ENCODE data around the gene MGLL. TPM values are rescaled to one million over a fixed set of nuclear protein-coding genes. Genes with fewer than 3 reads are reported as not detected.

The MGLL gene
- total RNA-seq, 2 experiments from 2014 or later = 3.4 to 5.0 TPM

DNA sequence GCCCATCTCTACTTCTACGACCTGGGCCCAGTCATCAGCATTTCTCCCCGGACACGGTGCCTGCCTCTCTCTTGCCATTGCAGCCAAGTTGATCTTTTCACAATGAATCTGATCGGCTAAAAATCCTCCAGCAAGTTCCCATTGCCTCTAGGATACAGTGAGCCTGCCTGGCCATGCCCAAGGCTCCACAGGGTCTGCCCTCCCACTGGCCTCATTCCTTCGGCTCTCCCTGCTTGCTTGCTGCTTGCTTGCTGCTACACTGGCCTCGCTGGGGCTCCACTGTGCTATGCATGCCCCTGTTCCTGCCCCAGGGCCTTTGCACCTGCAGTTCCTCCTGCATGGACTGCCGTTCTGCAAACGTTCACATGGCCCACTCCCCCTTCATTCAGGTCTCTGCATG lies 147.5 kb downstream of the MGLL start:
- Mint-ChIP-seq H3K36me3 (no peaks in the 10 kb centered on the region), H3K27me3 (no peaks in the 10 kb centered on the region), H3K9me3 (ENCODE audit: low read depth) (no peaks in the 10 kb centered on the region), H3K27ac (no peak overlapping the region), H3K4me3 (peak overlapping the region; percentile 31), H3K4me1 (peaks cover 14% of the 10 kb centered on the region)
- ATAC-seq (no peak), DNase-seq (no peak)
- CTCF ChIA-PET = no interaction called here

- Mint-ChIP-seq H3K27me3 (no peaks in the 10 kb centered on the region), H3K9me3 (ENCODE audit: low read depth) (no peaks in the 10 kb centered on the region), H3K4me1 (peaks cover 14% of the 10 kb centered on the region), H3K4me3 (peak overlapping the region; percentile 82), H3K36me3 (no peaks in the 10 kb centered on the region), H3K27ac (no peak overlapping the region)
- ATAC-seq (no peak), DNase-seq (no peak)
- CTCF ChIA-PET = no interaction called here
These were observed 148.1 kb downstream of the MGLL start for GRCh38 chr3:127674101-127674721.

GRCh38 chr3:127673191-127674100 lies 148.9 kb downstream of the MGLL start:
- Mint-ChIP-seq H3K9me3 (ENCODE audit: low read depth) (no peaks in the 10 kb centered on the region), H3K27me3 (no peaks in the 10 kb centered on the region), H3K4me1 (peaks cover 14% of the 10 kb centered on the region), H3K4me3 (peak overlapping the region; percentile 82), H3K36me3 (no peaks in the 10 kb centered on the region), H3K27ac (peak overlapping the region; percentile 70)
- CTCF ChIA-PET = interaction anchor here (1.9 kb wide), 1 partner anchor 23 kb away, joined by 10 read pairs; no protein-coding TSS in a partner anchor
- peak; percentile 71 for ATAC-seq
- peak; percentile 74 for DNase-seq

GRCh38 chr3:127672429-127673190 lies 149.7 kb downstream of the MGLL start, which contains the start of gene ABTB1:
TSS of gene ABTB1 (plus strand) at chr3:127672952. CDS start at chr3:127673026, 74 bp downstream.
- peak within 1 kb of the TSS; percentile 82 for H3K4me3 Mint-ChIP-seq
- H3K9me3 Mint-ChIP-seq (ENCODE audit: low read depth) = no peaks in the 10 kb centered on the region
- H3K4me1 Mint-ChIP-seq = peaks cover 14% of the 10 kb centered on the region
- H3K36me3 Mint-ChIP-seq = no peaks in the 10 kb centered on the region
- ATAC-seq (peak; percentile 88), DNase-seq (peak; percentile 90)
- CTCF ChIA-PET = interaction anchor here (0.7 to 1.9 kb wide), 3 partner anchors 17 to 35 kb away, joined by 3 to 10 read pairs (median 3); no protein-coding TSS in a partner anchor
- no peaks in the 10 kb centered on the region for H3K27me3 Mint-ChIP-seq
- H3K27ac Mint-ChIP-seq = peak within 1 kb of the TSS; percentile 95

GRCh38 chr3:127671523-127672428 lies 150.5 kb downstream of the MGLL start:
- peak overlapping the region; percentile 82 for H3K4me3 Mint-ChIP-seq
- H3K27me3 Mint-ChIP-seq = no peaks in the 10 kb centered on the region
- ATAC-seq = peak; percentile 11
- no peaks in the 10 kb centered on the region for H3K36me3 Mint-ChIP-seq
- peak; percentile 63 for DNase-seq
- peak overlapping the region; percentile 95 for H3K27ac Mint-ChIP-seq
- CTCF ChIA-PET = interaction anchor here (0.7 to 2.0 kb wide), 4 partner anchors 17 to 97 kb away, joined by 3 to 10 read pairs (median 5); no protein-coding TSS in a partner anchor
- H3K9me3 Mint-ChIP-seq (ENCODE audit: low read depth) = no peaks in the 10 kb centered on the region
- H3K4me1 Mint-ChIP-seq = peaks cover 14% of the 10 kb centered on the region

- Mint-ChIP-seq H3K9me3 (ENCODE audit: low read depth) (no peaks in the 10 kb centered on the region), H3K36me3 (no peaks in the 10 kb centered on the region), H3K27ac (no peak overlapping the region), H3K27me3 (no peaks in the 10 kb centered on the region), H3K4me3 (no peak overlapping the region), H3K4me1 (peaks cover 14% of the 10 kb centered on the region)
- ATAC-seq (no peak), DNase-seq (no peak)
- CTCF ChIA-PET = interaction anchor here (2.0 kb wide), 1 partner anchor 96 kb away, joined by 7 read pairs; no protein-coding TSS in a partner anchor
These were observed 151.4 kb downstream of the MGLL start for GRCh38 chr3:127670761-127671522.

- no peaks in the 10 kb centered on the region for H3K36me3 Mint-ChIP-seq
- no peaks in the 10 kb centered on the region for H3K27me3 Mint-ChIP-seq
- no peak overlapping the region for H3K4me3 Mint-ChIP-seq
- no peaks in the 10 kb centered on the region for H3K9me3 Mint-ChIP-seq (ENCODE audit: low read depth)
- no peak overlapping the region for H3K27ac Mint-ChIP-seq
- H3K4me1 Mint-ChIP-seq = peaks cover 14% of the 10 kb centered on the region
- CTCF ChIA-PET = interaction anchor here (2.0 kb wide), 1 partner anchor 95 kb away, joined by 7 read pairs; no protein-coding TSS in a partner anchor
- no peak for ATAC-seq
- DNase-seq = no peak
These were observed 152.1 kb downstream of the MGLL start for GRCh38 chr3:127670229-127670559.

- H3K27ac Mint-ChIP-seq = no peak overlapping the region
- CTCF ChIA-PET = interaction anchor here (2.0 kb wide), 1 partner anchor 95 kb away, joined by 7 read pairs; no protein-coding TSS in a partner anchor
- H3K27me3 Mint-ChIP-seq = peaks cover 3% of the 10 kb centered on the region
- H3K4me1 Mint-ChIP-seq = peaks cover 14% of the 10 kb centered on the region
- no peaks in the 10 kb centered on the region for H3K9me3 Mint-ChIP-seq (ENCODE audit: low read depth)
- H3K36me3 Mint-ChIP-seq = no peaks in the 10 kb centered on the region
- no peak overlapping the region for H3K4me3 Mint-ChIP-seq
- ATAC-seq (no peak), DNase-seq (no peak)
These were observed 152.6 kb downstream of the MGLL start for GRCh38 chr3:127669541-127670228.

DNA sequence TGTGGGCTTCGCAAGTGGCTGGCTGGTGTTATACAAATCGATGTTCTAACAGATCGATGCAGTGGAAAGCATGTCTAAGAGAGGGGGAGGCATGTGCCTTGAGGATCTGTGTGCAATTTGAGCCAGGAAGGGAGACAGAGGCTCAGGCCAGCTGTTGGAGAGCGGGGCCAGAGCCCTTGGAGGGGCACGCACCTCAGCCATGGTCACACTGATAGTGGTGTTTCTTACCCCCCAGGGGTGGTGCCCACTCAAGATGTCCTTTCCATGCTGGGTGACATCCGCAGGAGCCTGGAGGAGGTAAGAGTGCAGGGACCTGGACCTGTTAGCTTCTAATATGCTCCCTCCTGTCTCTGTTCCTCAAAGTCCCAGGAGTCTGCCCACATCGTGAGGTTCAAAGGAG lies 153.4 kb downstream of the MGLL start:
- CTCF ChIA-PET = no interaction called here
- Mint-ChIP-seq H3K27me3 (peaks cover 3% of the 10 kb centered on the region), H3K4me1 (peaks cover 10% of the 10 kb centered on the region), H3K4me3 (no peak overlapping the region), H3K9me3 (ENCODE audit: low read depth) (no peaks in the 10 kb centered on the region), H3K36me3 (no peaks in the 10 kb centered on the region), H3K27ac (no peak overlapping the region)
- ATAC-seq (no peak), DNase-seq (no peak)

DNA sequence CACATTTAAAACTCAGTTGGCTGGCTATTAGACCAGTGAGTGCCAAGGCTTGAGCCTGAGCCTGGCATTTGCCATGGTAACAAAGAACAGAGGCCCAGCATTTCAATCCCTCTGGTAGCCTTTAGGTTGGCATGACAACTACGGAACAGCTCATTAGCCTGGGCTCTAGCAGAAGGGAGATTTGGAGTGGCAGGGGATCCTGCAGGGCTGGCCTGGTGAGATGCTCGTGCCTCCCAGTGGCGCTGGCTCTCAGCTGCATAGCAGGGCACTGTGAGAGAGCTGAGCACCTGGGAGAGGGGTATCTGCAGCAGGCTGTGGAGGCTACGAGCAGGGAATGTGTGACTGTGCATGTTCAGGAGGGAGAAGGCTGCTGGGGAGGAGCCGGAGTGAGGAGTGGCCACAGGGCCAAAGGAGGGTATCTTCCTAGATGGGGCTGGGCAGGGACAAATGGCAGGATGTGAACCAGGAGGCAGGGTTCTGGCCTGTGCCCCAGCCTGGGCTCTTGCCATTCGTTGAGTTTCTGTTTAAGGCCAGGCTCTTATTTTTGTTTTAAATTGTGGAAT lies 155.1 kb downstream of the MGLL start:
- no peak for DNase-seq
- H3K27me3 Mint-ChIP-seq = peaks cover 3% of the 10 kb centered on the region

DNA sequence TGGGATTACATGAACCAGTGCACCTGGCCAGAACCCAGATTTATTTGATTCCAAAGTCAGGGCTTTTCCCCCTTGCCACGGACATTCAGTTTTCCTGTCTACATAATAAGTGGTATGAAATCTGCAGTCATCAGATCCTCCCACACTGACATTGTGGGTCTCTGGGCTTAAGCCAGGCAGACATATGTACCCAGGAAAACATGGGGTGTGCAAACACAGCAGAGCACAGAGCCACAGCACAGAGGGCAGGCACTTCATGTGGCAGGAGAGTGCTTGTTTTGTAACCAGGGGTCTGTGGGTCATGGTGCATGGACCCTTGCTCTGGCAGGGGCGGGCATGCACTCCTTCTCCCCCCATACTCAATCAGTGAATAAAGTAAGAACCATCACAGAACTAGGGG lies 155.6 kb downstream of the MGLL start:
- no peak overlapping the region for H3K27ac Mint-ChIP-seq
- peaks cover 3% of the 10 kb centered on the region for H3K4me1 Mint-ChIP-seq
- H3K9me3 Mint-ChIP-seq (ENCODE audit: low read depth) = no peaks in the 10 kb centered on the region
- DNase-seq (no peak), ATAC-seq (no peak)
- no peaks in the 10 kb centered on the region for H3K36me3 Mint-ChIP-seq
- CTCF ChIA-PET = no interaction called here
- H3K4me3 Mint-ChIP-seq = no peak overlapping the region
- H3K27me3 Mint-ChIP-seq = peaks cover 3% of the 10 kb centered on the region

More for the DNA sequence above, 155.1 kb downstream of the MGLL start:
- CTCF ChIA-PET = no interaction called here
- H3K9me3 Mint-ChIP-seq (ENCODE audit: low read depth) = no peaks in the 10 kb centered on the region
- H3K4me3 Mint-ChIP-seq = no peak overlapping the region
- no peak for ATAC-seq
- no peak overlapping the region for H3K27ac Mint-ChIP-seq
- peaks cover 5% of the 10 kb centered on the region for H3K4me1 Mint-ChIP-seq
- H3K36me3 Mint-ChIP-seq = no peaks in the 10 kb centered on the region
